HEK293T (cell line): Measurements from ENCODE around the gene SDHA.

ENCODE experiments used
- BHLHE40 ChIP-seq: fragments of 450-650 bp; IDR thresholded peaks from 2 replicates; pipeline ENCODE4 v1.6.1; 2016; ENCODE audit warnings: mild to moderate bottlenecking, moderate library complexity, borderline replicate concordance
- ELF4 ChIP-seq: fragments of 450-650 bp; IDR thresholded peaks from 2 replicates; pipeline ENCODE4 v1.6.1; 2017; ENCODE audit warnings: antibody characterized with exemption
- L3MBTL2 ChIP-seq: fragments of 450-650 bp; conservative IDR thresholded peaks from 2 replicates; pipeline ENCODE4 v1.6.1; 2016; ENCODE audit warnings: mild to moderate bottlenecking
- ZNF384 ChIP-seq: fragments of 450-650 bp; IDR thresholded peaks from 2 replicates; pipeline ENCODE4 v1.6.1; 2016
- TF ChIP-seq, protein P1 (sequence below): fragments of 450-650 bp; IDR thresholded peaks from 2 replicates; pipeline ENCODE4 v1.6.1; 2016

DNA sequence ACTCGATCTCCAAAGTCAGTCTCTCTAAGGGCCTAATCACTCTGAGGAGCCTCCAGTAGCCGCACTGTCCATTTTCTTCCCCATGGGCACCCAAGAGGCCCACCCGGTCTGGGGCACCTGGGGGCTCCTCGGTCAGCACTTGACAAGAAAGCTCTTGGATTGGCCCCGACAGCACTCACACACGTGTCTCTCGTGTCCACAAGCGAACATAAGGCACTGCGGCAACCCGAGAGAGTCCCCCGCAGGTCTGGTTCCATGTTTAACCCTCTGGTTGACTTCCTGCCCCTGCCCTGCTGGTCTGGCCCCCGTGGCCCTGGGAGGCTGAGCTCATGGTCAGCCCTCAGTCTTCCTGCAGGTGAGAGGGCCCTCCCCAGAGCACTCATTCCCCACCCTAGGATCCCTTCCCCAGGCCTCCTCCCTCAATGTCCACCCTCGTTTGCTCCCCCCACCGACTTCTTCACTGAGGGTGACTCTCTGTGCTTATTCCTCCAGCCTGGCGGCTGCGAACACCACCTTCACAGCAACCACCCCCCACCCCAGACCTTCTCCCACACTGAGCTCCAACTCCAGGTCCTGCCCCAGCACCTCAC is 43.1 kb upstream of the SDHA start:
- TF ChIP-seq ELF4, result no peak
- TF ChIP-seq BHLHE40, result no peak
- TF ChIP-seq L3MBTL2, result no peak
- TF ChIP-seq, protein P1, sequence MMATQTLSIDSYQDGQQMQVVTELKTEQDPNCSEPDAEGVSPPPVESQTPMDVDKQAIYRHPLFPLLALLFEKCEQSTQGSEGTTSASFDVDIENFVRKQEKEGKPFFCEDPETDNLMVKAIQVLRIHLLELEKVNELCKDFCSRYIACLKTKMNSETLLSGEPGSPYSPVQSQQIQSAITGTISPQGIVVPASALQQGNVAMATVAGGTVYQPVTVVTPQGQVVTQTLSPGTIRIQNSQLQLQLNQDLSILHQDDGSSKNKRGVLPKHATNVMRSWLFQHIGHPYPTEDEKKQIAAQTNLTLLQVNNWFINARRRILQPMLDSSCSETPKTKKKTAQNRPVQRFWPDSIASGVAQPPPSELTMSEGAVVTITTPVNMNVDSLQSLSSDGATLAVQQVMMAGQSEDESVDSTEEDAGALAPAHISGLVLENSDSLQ, result no peak
- TF ChIP-seq ZNF384, result no peak
